ENCODE measurements around the gene IDE. TPM values are rescaled to one million over a fixed set of nuclear protein-coding genes. Genes with fewer than 3 reads are reported as not detected.

The IDE gene
- total RNA-seq, 1 donor from 2014 or later, result 17.2 TPM

DNA sequence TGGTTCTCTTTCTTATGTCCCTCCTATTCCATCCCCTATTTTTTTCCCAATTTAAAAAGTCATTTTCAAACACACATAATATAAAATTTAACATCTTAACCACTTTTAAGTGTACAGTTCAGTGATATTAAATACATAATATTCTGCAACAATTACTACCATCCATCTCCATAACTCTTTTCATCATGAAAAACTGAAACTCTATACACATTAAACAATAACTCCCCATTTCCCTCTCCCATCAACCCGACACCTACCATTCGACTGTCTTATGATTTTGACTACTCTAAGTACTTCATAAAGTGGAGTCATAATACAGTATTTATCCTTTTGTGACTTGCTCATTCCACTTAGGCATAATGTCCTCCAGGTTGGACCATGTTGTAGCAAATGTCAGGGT is 21.6 kb upstream of the IDE start:
- peaks cover 6% of the 10 kb centered on the region for H3K27me3 Mint-ChIP-seq (ENCODE audit: unreplicated experiment)
- no peaks in the 10 kb centered on the region for H3K36me3 Mint-ChIP-seq (ENCODE audit: unreplicated experiment)
- H3K4me3 Mint-ChIP-seq (ENCODE audit: unreplicated experiment), result no peak overlapping the region
- peaks cover 15% of the 10 kb centered on the region for H3K4me1 Mint-ChIP-seq (ENCODE audit: low read depth, unreplicated experiment)
- no peak for DNase-seq
- no peak overlapping the region for H3K27ac Mint-ChIP-seq (ENCODE audit: unreplicated experiment)
- TF ChIP-seq, protein P1, sequence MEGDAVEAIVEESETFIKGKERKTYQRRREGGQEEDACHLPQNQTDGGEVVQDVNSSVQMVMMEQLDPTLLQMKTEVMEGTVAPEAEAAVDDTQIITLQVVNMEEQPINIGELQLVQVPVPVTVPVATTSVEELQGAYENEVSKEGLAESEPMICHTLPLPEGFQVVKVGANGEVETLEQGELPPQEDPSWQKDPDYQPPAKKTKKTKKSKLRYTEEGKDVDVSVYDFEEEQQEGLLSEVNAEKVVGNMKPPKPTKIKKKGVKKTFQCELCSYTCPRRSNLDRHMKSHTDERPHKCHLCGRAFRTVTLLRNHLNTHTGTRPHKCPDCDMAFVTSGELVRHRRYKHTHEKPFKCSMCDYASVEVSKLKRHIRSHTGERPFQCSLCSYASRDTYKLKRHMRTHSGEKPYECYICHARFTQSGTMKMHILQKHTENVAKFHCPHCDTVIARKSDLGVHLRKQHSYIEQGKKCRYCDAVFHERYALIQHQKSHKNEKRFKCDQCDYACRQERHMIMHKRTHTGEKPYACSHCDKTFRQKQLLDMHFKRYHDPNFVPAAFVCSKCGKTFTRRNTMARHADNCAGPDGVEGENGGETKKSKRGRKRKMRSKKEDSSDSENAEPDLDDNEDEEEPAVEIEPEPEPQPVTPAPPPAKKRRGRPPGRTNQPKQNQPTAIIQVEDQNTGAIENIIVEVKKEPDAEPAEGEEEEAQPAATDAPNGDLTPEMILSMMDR (IDR thresholded peaks at IDR 0.05; ENCODE audit: partially characterized antibody, unreplicated experiment), result no peak
- no peaks in the 10 kb centered on the region for H3K9me3 Mint-ChIP-seq (ENCODE audit: unreplicated experiment)

DNA sequence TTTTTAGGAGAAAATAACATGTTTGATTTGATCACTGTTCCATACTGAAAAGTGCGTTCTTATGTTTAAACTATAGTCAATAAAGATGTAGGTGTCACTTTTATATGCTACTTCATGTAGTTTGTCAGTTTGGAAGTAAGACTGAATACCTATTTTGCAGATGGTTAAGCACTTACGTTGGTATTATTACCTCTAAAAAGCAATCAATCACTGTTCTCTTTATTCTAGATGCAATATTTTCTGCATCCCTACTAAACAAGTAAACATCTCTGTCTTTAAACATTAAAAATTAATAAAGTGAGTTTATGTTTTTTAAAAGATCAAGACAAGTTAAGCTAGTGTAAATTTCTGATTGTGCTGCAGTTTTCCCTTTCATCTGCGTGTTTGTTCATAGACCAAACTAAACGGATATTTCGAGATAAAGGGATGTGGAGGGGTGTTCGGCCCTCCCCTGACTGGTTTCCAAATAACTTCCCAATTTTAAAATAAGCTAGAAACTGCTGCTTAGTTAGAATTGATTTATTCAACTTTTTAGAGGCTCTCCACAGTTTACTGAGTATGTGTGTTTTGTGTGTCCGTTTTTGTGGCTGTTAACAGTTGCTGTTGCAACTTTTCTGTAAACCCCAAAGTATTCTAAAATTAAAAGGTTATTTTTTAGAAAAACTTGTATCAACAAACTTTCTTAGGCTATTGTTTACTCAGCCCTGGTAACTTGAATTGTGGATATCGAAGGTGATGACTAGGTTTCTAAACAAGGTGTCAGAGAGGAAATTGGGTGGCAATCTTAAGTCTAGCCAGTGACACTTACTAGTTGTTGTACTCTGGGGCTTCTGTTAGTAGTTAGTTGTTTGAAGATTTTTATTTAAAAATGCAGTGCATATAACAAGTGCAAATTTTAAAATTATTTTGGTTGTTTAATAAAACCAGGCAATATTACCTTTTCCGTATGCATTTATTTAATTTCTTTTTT is 20.0 kb upstream of the IDE start:
- TF ChIP-seq, protein P1 (IDR thresholded peaks at IDR 0.05; ENCODE audit: partially characterized antibody, unreplicated experiment), result no peak
- Mint-ChIP-seq H3K4me3 (ENCODE audit: unreplicated experiment) (peak overlapping the region; percentile 98), H3K36me3 (ENCODE audit: unreplicated experiment) (no peaks in the 10 kb centered on the region), H3K9me3 (ENCODE audit: unreplicated experiment) (no peaks in the 10 kb centered on the region), H3K4me1 (ENCODE audit: low read depth, unreplicated experiment) (peaks cover 18% of the 10 kb centered on the region), H3K27ac (ENCODE audit: unreplicated experiment) (peak overlapping the region; percentile 53), H3K27me3 (ENCODE audit: unreplicated experiment) (peaks cover 6% of the 10 kb centered on the region)
- no peak for DNase-seq

DNA sequence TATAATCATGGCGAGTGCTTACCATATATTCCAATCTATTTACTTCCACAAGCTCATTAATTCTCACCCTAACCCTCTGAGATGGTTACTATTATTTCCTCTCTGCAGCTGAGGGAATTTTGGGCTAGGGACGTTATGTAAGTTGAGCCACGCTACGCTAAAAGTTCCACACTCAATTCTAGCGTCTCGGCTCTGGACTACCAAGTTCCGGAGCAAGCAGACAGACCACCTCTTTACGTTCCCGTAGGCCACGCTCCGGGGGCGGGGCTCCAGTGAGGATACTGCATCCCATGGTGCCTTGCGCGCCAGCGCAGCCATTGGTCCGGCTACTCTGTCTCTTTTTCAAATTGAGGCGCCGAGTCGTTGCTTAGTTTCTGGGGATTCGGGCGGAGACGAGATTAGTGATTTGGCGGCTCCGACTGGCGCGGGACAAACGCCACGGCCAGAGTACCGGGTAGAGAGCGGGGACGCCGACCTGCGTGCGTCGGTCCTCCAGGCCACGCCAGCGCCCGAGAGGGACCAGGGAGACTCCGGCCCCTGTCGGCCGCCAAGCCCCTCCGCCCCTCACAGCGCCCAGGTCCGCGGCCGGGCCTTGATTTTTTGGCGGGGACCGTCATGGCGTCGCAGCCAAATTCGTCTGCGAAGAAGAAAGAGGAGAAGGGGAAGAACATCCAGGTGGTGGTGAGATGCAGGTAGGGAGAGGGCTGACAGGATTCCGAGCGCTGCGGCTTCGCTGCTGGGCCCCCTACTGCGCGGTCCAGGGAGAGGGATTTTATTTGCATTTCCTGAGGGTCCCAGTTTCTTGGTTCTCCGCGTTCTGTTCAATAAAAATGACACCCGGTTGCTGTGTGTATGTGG is 19.1 kb upstream of the IDE start, which contains the start of gene KIF11:
KIF11 (plus strand) TSS at position 370 of the 858 bp plus-strand sequence; CDS start at position 616, 246 bp downstream.
- H3K4me1 Mint-ChIP-seq (ENCODE audit: low read depth, unreplicated experiment), result peaks cover 18% of the 10 kb centered on the region

DNA sequence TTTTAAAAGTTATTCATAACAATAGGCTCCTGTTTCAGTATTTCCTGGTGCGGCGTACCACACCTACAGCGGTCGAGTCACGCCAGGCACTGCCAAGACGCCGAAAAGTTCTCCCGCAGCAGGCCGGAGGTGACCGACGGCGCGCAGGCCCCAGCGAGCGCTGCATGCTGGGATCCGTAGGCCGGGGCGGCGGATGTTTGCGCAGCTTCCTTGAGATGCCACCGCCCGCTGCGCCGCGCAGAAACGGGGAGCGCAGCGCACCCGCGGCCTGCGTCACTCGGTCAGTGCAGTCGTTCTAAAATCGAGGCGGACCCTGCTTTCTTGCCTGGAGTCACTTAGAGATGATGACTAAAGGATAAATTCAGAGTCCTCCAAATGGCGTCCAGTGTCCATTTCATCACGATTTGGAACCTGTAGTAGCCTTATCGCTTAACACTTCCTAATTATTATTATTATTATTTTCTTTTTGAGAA is 17.7 kb upstream of the IDE start:
- peak overlapping the region; percentile 98 for H3K4me3 Mint-ChIP-seq (ENCODE audit: unreplicated experiment)
- H3K36me3 Mint-ChIP-seq (ENCODE audit: unreplicated experiment), result no peaks in the 10 kb centered on the region
- DNase-seq, result peak; percentile 84
- TF ChIP-seq, protein P1 (IDR thresholded peaks at IDR 0.05; ENCODE audit: partially characterized antibody, unreplicated experiment), result no peak
- peaks cover 18% of the 10 kb centered on the region for H3K4me1 Mint-ChIP-seq (ENCODE audit: low read depth, unreplicated experiment)
- H3K27me3 Mint-ChIP-seq (ENCODE audit: unreplicated experiment), result peaks cover 6% of the 10 kb centered on the region
- peak overlapping the region; percentile 85 for H3K27ac Mint-ChIP-seq (ENCODE audit: unreplicated experiment)
- no peaks in the 10 kb centered on the region for H3K9me3 Mint-ChIP-seq (ENCODE audit: unreplicated experiment)

More for the DNA sequence above, 19.1 kb upstream of the IDE start, which contains the start of gene KIF11:
- TF ChIP-seq, protein P1 (IDR thresholded peaks at IDR 0.05; ENCODE audit: partially characterized antibody, unreplicated experiment), result no peak
- peak within 1 kb of the TSS; percentile 98 for H3K4me3 Mint-ChIP-seq (ENCODE audit: unreplicated experiment)
- H3K9me3 Mint-ChIP-seq (ENCODE audit: unreplicated experiment), result no peaks in the 10 kb centered on the region
- peak; percentile 99 for DNase-seq
- H3K27ac Mint-ChIP-seq (ENCODE audit: unreplicated experiment), result peak within 1 kb of the TSS; percentile 80
- H3K27me3 Mint-ChIP-seq (ENCODE audit: unreplicated experiment), result peaks cover 6% of the 10 kb centered on the region
- no peaks in the 10 kb centered on the region for H3K36me3 Mint-ChIP-seq (ENCODE audit: unreplicated experiment)

All from glutamatergic neuron (in vitro differentiated cells).